ENCODE measurements around the gene COL4A4.

- TF ChIP-seq CTCF (IDR thresholded peaks at IDR 0.05; ENCODE audit: insufficient read depth, low read length, poor library complexity, severe bottlenecking) (no peak), EZH2phosphoT487 (conservative IDR thresholded peaks at IDR 0.05; ENCODE audit: low read length) (no peak)
Measured at GRCh38 chr2:227143895-227144294, 20.1 kb downstream of the COL4A4 start.

Data from SU-DHL-6 (cell line).